CD4-positive, alpha-beta T cell treated with Interferon alpha-2 for 1 hour (primary cell): ENCODE data around the gene SUPT6H.

Experiments
- DNase-seq, 2 donors: peaks; one replicate each; pipeline ENCODE4 v3.0.0-alpha.2; 2020 to 2022

SUPT6H gene

DNA sequence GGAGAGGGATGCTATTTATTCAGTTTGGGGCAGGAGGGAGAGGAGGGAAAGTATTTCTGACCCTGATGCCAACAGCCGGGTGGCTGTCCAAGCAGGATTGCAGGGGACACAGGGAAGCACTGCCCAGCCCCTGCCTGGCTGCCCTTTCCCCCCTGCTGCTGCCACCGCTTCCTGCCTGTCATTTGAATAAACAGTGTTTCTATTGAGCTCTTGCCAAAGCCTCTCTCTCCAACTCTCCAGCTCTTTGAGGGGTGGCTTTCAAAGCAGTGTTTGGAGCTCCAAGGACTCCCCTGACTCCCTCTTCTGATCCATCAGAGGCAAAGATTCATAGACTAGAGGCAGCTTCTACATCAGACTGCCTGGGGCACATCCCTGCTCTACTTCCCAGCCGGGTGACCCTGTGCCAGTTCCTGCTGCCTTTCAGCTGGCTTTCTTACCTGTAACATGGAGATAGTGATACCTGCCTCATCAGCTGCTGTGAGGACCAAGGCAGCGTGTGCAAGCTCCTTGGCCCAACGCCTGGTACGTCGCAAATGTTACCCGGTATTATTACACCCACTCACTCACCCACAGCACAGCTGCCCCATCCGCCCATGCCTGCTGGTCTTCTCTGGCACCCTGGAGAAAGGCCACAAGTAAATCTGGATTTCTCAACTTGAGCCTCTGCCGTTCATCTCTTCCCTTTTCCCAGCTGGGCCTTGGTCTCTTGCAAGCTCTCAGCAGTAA, 40.2 kb downstream of the SUPT6H start:
- no peak for DNase-seq

- no peak for DNase-seq
These were observed 40.7 kb downstream of the SUPT6H start for GRCh38 chr17:28702752-28703150.

GRCh38 chr17:28703552-28704218, 41.7 kb downstream of the SUPT6H start:
- no peak for DNase-seq

GRCh38 chr17:28704219-28704858, 42.3 kb downstream of the SUPT6H start:
- no peak for DNase-seq

DNA sequence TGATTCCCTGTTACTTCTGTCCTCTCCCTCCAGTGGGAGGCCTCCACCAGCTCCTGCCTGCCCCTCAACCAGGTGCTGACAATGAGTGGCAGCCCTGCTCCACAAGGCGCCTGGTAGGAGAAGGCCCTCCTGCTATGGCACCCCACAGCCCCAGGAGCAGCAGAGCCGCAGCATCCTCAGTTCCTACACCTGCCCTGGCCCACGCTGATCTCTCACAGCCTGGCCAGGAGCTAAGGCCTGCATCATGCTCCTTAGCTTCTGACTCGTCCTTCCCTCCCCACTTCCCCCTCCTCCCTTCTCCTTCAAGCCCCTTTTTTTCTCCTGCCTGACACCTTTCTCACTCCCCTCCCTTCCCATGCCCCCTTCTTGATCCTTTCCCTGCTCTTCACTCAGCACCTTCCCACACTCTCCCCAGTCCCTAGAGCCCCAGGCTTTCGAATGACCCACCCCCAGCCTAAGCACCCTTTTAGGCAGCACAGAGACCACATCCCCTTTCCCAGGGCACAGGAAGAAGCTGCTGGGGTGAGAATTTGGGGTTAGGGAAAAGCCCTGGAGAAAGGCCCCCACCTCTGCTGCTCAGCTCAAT, 43.2 kb downstream of the SUPT6H start:
- DNase-seq = no peak

GRCh38 chr17:28705728-28706334, 43.8 kb downstream of the SUPT6H start:
- DNase-seq = no peak

- no peak for DNase-seq
These were observed 44.7 kb downstream of the SUPT6H start for GRCh38 chr17:28706471-28707338.

DNA sequence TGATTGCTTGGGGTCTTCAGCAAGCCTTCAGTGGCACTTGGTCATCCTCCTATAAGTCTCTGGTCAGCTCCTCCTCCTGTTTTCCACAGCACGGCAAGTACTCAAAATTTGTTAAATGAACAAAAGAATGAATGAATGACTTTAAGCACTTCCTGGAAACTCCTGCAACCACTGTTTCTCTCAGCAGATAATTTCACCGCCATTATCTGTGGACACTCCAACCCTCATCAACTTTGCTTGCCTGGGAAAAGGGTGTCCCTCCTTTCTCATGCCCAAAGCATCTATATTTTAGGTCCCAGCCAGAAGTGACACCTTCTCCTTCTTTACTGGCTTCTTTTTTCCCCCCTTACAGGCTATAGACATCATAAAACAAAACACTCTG, 45.3 kb downstream of the SUPT6H start:
- DNase-seq = no peak

DNA sequence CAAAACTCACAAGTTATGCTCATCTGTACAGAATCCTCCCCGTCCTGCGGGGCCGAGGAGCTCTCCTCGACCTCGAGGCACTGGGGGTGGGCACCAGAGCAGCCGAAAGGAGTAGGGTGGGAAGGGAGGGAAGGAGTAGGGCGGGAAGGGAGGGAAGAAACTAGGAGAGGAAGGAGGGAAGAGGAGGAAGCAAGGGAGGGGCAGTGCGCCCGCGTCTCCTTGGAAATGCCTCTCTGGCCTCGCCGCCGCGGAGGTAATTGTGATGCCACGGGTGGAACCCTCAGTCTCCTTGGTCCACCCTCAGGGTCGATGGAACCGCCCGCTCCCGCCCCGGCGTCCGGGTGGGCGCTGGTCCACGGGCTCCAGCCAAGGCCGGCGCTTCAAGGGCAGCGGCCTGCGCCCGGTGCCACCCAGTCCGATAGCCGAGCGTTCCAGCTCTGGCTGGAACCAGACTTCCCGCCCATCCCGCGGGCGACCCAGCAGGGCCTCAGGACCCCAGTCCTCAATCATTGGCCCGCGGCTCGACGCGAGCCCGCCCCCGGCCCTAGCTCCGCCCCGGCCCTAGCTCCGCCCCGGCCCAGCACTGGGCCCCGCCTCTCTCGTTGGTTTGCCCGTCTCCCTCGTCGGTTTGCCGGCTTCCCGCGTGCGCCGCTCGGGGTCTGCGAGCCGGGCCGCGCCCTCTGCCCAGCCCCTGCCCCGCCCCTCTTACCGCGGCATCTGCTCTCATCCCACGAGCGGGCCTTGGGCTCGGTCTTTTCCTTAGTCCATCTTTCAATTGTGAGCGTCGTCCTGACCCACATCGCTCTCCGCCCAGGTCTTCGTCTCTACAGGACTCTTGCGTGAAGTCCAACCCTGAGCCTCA, 49.1 kb downstream of the SUPT6H start:
- DNase-seq = peak; percentile 88 to 94

- peak; percentile 30 to 48 for DNase-seq
These were observed 49.7 kb downstream of the SUPT6H start, which contains the start of gene PROCA1 for GRCh38 chr17:28711723-28712031. Gene PROCA1, minus strand, starts transcription at chr17:28711888. Its CDS starts 228 bp downstream, at chr17:28711660.

DNA sequence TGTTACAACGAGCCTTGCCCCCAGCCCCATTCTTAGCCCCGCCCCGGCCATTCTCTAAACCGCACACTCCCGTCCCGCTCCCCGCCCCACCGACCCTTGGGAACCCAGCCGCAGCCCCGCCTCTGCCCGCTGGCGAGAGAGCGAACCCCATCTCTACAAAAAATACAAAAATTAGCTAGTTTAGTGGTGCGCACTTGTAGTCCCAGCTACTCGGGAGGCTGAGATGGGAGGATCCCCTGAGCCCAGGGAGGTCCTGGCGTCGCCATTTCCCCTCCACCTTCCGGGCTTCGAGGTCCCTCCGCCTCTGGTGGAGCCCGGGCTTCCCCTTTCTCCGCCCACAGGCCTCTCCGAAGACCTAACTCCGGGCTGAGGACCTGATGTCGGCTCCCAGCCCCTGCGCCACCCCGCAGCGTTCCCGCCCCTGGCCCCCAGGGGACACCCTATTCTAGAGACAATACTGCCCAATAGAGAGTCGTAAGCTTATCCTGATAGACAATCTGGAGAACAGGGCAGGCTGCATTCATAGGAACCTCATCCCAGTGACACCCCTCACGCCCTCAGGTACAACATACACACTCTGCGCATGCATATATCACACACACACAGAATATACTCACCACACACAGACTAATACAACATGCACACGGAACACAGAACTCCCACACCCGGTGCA, 50.2 kb downstream of the SUPT6H start:
- peak; percentile 69 to 79 for DNase-seq

- no peak for DNase-seq
These were observed 50.9 kb downstream of the SUPT6H start for GRCh38 chr17:28712705-28713415.

DNA sequence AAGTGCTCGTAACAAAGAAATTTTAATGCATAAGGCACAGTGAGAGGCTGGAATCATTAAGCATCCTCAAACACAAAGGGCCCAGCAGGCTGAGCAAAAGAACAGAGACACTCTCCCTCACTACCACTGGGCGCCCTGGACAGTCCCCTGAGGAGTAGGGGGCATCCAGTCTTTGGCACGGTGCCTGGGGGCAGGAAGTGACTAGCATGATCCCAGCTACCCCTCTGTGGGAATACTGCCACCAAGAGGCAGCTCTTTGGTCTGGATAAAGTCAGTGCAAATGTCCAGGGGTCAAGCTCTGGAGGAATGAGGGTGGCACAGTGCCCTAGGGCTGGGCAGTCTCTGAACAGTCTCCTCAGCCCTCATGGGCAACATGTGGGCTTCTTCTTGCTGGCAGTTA, 52.3 kb downstream of the SUPT6H start:
- no peak for DNase-seq

DNA sequence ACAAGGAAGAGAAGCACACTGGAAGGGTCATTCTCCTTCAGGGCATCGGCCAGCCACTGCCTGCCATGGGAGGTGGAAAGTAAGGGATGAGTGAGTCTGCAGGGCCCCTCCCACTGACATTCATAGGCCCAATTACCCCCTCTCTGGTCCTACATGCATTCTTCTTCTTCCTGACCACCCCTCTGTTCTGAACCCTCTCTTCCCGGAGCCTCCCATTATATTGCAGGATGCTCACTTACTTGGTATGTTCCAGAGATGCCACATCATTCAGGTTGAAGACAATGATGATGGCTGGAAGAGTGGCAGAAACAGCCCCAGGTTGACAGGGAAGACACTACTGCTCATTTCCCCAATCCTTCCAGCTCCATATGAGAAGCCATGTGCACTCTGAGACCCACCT, 53.2 kb downstream of the SUPT6H start:
- DNase-seq = no peak

GRCh38 chr17:28716740-28717577, 55.0 kb downstream of the SUPT6H start:
- DNase-seq = no peak

DNA sequence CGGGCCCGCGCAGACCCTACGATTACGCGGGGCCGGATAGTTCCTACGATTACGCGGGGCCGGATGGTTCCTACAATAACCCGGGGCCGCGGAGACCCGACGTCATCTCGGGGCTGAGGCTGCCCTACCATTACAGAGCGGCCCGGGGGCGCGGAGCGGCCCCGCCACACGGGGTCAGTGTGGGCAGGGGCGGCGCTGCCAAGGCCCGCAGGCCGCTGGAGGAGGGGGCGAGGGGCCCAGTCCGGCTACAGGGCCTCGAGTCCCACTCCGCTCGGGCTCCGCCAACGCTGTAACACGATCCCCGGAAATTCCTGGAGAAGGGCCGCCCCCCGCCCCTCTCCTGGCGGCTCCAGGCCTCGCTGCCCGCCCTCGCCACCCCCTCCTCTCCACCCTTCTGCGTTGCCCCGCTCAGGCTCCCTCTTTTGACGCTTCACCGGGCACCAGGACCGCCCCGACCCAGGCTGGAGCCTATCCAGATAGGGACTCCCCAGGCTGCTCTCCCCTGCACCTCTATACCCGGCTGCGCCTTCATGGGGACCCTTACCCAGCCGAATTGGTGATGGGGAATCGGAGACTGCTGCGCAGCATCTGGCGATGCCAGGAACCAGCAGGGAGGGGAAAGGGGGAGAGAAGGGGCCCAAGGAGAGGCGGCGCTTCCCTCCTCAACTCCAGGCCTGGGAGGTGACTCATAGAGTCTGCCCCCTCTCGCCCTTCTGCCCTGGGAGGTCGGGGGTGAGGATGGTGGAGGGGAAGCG, 55.8 kb downstream of the SUPT6H start, which contains the start of gene RAB34:
TSS of gene RAB34 (minus strand) at position 291 of the 755 bp plus-strand sequence. CDS start 602 bp downstream, outside the sequence.
- peak in 1 of 2 donors; percentile 21 for DNase-seq

DNA sequence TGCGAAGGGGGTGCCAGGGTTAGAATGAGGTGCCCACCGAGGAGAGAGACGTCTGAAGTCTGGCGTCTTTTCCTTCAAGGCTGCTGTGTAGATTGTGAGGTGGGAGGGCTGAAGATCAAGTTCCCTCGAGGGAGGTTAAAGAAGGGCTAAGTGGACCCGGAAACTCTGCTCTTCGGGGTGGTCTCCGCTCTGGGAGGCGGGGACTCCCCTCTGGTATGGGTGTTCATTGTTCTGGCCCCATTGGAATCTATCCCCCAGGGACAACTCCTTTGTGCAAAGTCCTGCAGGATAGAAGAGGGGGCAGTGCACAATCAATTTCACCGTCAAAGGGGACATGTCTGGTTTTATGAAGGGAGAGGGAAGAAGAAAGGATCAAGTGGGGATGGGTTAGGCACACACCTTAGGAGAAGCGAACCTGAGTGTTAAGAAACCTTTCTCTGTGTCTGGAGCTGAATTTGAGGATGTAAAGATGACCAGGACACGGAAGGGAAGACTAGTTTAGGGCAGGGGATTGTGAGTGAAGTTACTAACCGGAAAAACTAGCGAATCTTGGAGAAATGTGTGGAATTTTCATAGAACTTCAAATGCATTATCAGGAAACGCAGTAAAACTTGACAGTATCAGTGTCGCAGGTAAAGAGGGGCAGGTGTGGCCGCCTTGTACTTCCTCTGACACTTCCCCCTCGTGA, 56.5 kb downstream of the SUPT6H start:
- DNase-seq = no peak

DNA sequence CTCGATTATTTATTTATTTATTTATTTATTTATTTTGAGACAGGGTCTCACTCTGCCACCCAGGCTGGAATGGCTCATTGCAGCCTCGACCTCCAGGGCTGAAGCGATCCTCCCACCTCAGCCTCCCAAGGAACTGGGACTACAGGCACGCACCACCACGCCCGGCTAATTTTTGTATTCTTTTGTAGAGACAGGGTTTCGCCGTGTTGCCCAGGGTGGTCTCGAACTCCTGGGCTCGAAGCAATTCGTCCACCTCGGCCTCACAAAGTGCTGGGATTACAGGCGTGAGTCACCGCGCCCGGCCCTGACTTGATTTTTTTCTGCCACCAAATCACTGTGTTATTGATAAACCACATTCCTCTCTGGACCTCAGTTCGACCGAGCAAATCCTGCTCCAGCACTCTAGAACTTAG, 57.0 kb downstream of the SUPT6H start:
- no peak for DNase-seq
